ENCODE data around the gene MAP7D2.

The MAP7D2 gene

GRCh38 chrX:20066968-20067708 is 49.6 kb downstream of the MAP7D2 start:
- ATAC-seq (ENCODE audit: low read depth), result peak; percentile 60; the same call in 2 of the 3 replicates
- H3K4me3 ChIP-seq (ENCODE audit: severe bottlenecking), result no peak overlapping the region

GRCh38 chrX:20063716-20064351 is 52.9 kb downstream of the MAP7D2 start:
- ATAC-seq (ENCODE audit: low read depth), result no peak

More at GRCh38 chrX:20066968-20067708, 49.6 kb downstream of the MAP7D2 start:
- Histone ChIP-seq H3K4me1 (ENCODE audit: insufficient read depth, poor library complexity, severe bottlenecking) (peaks cover 11% of the 10 kb centered on the region), H3K27ac (ENCODE audit: poor library complexity, severe bottlenecking) (peak overlapping the region; percentile 58), H3K36me3 (ENCODE audit: low read depth) (no peaks in the 10 kb centered on the region), H3K27me3 (ENCODE audit: insufficient read depth, poor library complexity, severe bottlenecking) (no peaks in the 10 kb centered on the region), H3K9me3 (ENCODE audit: severe bottlenecking) (no peaks in the 10 kb centered on the region)
- peak; percentile 71 for TF ChIP-seq CTCF (IDR thresholded peaks at IDR 0.05; ENCODE audit: poor library complexity, severe bottlenecking)
- no peak for DNase-seq (ENCODE audit: low spot score)

GRCh38 chrX:20063153-20063552 is 53.6 kb downstream of the MAP7D2 start:
- TF ChIP-seq CTCF (IDR thresholded peaks at IDR 0.05; ENCODE audit: poor library complexity, severe bottlenecking), result no peak
- Histone ChIP-seq H3K9me3 (ENCODE audit: severe bottlenecking) (no peaks in the 10 kb centered on the region), H3K4me1 (ENCODE audit: insufficient read depth, poor library complexity, severe bottlenecking) (peaks cover 16% of the 10 kb centered on the region), H3K27me3 (ENCODE audit: insufficient read depth, poor library complexity, severe bottlenecking) (no peaks in the 10 kb centered on the region), H3K36me3 (ENCODE audit: low read depth) (no peaks in the 10 kb centered on the region), H3K27ac (ENCODE audit: poor library complexity, severe bottlenecking) (no peak overlapping the region), H3K4me3 (ENCODE audit: severe bottlenecking) (no peak overlapping the region)
- ATAC-seq (ENCODE audit: low read depth), result no peak
- no peak for DNase-seq (ENCODE audit: low spot score)

More at GRCh38 chrX:20063716-20064351, 52.9 kb downstream of the MAP7D2 start:
- Histone ChIP-seq H3K27ac (ENCODE audit: poor library complexity, severe bottlenecking) (no peak overlapping the region), H3K27me3 (ENCODE audit: insufficient read depth, poor library complexity, severe bottlenecking) (no peaks in the 10 kb centered on the region), H3K9me3 (ENCODE audit: severe bottlenecking) (no peaks in the 10 kb centered on the region), H3K4me3 (ENCODE audit: severe bottlenecking) (no peak overlapping the region), H3K36me3 (ENCODE audit: low read depth) (no peaks in the 10 kb centered on the region), H3K4me1 (ENCODE audit: insufficient read depth, poor library complexity, severe bottlenecking) (peaks cover 16% of the 10 kb centered on the region)
- no peak for DNase-seq (ENCODE audit: low spot score)
- no peak for TF ChIP-seq CTCF (IDR thresholded peaks at IDR 0.05; ENCODE audit: poor library complexity, severe bottlenecking)

- Histone ChIP-seq H3K27ac (ENCODE audit: poor library complexity, severe bottlenecking) (no peak overlapping the region), H3K4me3 (ENCODE audit: severe bottlenecking) (no peak overlapping the region), H3K27me3 (ENCODE audit: insufficient read depth, poor library complexity, severe bottlenecking) (no peaks in the 10 kb centered on the region), H3K36me3 (ENCODE audit: low read depth) (no peaks in the 10 kb centered on the region), H3K4me1 (ENCODE audit: insufficient read depth, poor library complexity, severe bottlenecking) (peaks cover 8% of the 10 kb centered on the region), H3K9me3 (ENCODE audit: severe bottlenecking) (no peaks in the 10 kb centered on the region)
- ATAC-seq (ENCODE audit: low read depth), result peak; percentile 76
- no peak for TF ChIP-seq CTCF (IDR thresholded peaks at IDR 0.05; ENCODE audit: poor library complexity, severe bottlenecking)
- DNase-seq (ENCODE audit: low spot score), result no peak
Observed at GRCh38 chrX:20061855-20062254, 54.9 kb downstream of the MAP7D2 start.

All from RWPE2 (cell line).